GM19455 (cell line): ENCODE measurements around the gene TMEM125.

Experiments used
- ATAC-seq: cut with Tn5 transposase; IDR thresholded peaks from one replicate; pipeline ENCODE4 v1.9.1; 2021; ENCODE audit not compliant: unreplicated experiment

The TMEM125 gene

GRCh38 chr1:43288785-43289706, 19.3 kb downstream of the TMEM125 start:
- ATAC-seq = no peak

- no peak for ATAC-seq
These were observed 22.4 kb downstream of the TMEM125 start for GRCh38 chr1:43292216-43292615.

- ATAC-seq = no peak
These were observed 22.9 kb downstream of the TMEM125 start for GRCh38 chr1:43292679-43293078.

GRCh38 chr1:43293176-43293575, 23.4 kb downstream of the TMEM125 start:
- no peak for ATAC-seq

- no peak for ATAC-seq
These were observed 24.3 kb downstream of the TMEM125 start for GRCh38 chr1:43293896-43294760.

GRCh38 chr1:43294761-43295160, 25.0 kb downstream of the TMEM125 start:
- ATAC-seq = no peak

- ATAC-seq = no peak
These were observed 26.4 kb downstream of the TMEM125 start for GRCh38 chr1:43296207-43296606.

- ATAC-seq = no peak
These were observed 28.3 kb downstream of the TMEM125 start for GRCh38 chr1:43298055-43298454.

GRCh38 chr1:43299101-43299500, 29.3 kb downstream of the TMEM125 start:
- ATAC-seq = no peak

GRCh38 chr1:43300378-43301094, 30.8 kb downstream of the TMEM125 start, which contains the start of gene TIE1:
TSS of gene TIE1 (plus strand) at chr1:43300982. CDS start at chr1:43301072, 90 bp downstream.
- no peak for ATAC-seq

- ATAC-seq = no peak
These were observed 32.4 kb downstream of the TMEM125 start for GRCh38 chr1:43302201-43302600.

- no peak for ATAC-seq
These were observed 33.1 kb downstream of the TMEM125 start for GRCh38 chr1:43302721-43303470.

GRCh38 chr1:43303471-43304313, 33.9 kb downstream of the TMEM125 start:
- ATAC-seq = no peak

GRCh38 chr1:43304314-43304681, 34.5 kb downstream of the TMEM125 start:
- no peak for ATAC-seq

- ATAC-seq = no peak
These were observed 35.1 kb downstream of the TMEM125 start for GRCh38 chr1:43304771-43305300.

- no peak for ATAC-seq
These were observed 35.7 kb downstream of the TMEM125 start for GRCh38 chr1:43305461-43305860.

- no peak for ATAC-seq
These were observed 36.3 kb downstream of the TMEM125 start for GRCh38 chr1:43305926-43306687.

- ATAC-seq = no peak
These were observed 37.1 kb downstream of the TMEM125 start for GRCh38 chr1:43306688-43307457.
